Left kidney (tissue), 2 donors: Measurements from ENCODE around the gene NBPF1. TPM values are rescaled to one million over a fixed set of nuclear protein-coding genes. Genes with fewer than 3 reads are reported as not detected.
"Not testable (repeated sequence)": the region's sequence is repeated elsewhere in the genome, so short reads cannot be mapped to it uniquely, and the experiment has no call there.

Source experiments
- DNase-seq: peaks from one replicate; pipeline ENCODE4 v3.0.0-alpha.2; 2013
- polyA plus RNA-seq: library from polyadenylated mRNA; unstranded; fragments of 120-200 nt; gene quantifications from one replicate; pipeline ENCODE4 v1.2.1, GENCODE V29; 2013; ENCODE audit not compliant: insufficient read length

Gene NBPF1
- polyA plus RNA-seq, 1 donor: 88.9 TPM

- DNase-seq: not testable (repeated sequence)
Measured at GRCh38 chr1:16553244-16553643, 60.1 kb downstream of the NBPF1 start.

GRCh38 chr1:16550212-16550918, 63.0 kb downstream of the NBPF1 start:
- DNase-seq: not testable (repeated sequence)

- not testable (repeated sequence) for DNase-seq
Measured at GRCh38 chr1:16549545-16549944, 63.8 kb downstream of the NBPF1 start.

GRCh38 chr1:16547502-16548241, 65.7 kb downstream of the NBPF1 start:
- not testable (repeated sequence) for DNase-seq

GRCh38 chr1:16545682-16546095, 67.7 kb downstream of the NBPF1 start:
- DNase-seq: not testable (repeated sequence)

GRCh38 chr1:16540421-16540893, 72.9 kb downstream of the NBPF1 start:
- not testable (repeated sequence) for DNase-seq

GRCh38 chr1:16537528-16537927, 75.8 kb downstream of the NBPF1 start:
- DNase-seq: not testable (repeated sequence)

- DNase-seq: not testable (repeated sequence)
Measured at GRCh38 chr1:16536796-16537195, 76.6 kb downstream of the NBPF1 start.

GRCh38 chr1:16535898-16536297, 77.5 kb downstream of the NBPF1 start:
- not testable (repeated sequence) for DNase-seq

- not testable (repeated sequence) for DNase-seq
Measured at GRCh38 chr1:16535487-16535886, 77.9 kb downstream of the NBPF1 start.

GRCh38 chr1:16534829-16535456, 78.4 kb downstream of the NBPF1 start:
- DNase-seq: not testable (repeated sequence)

GRCh38 chr1:16534239-16534828, 79.0 kb downstream of the NBPF1 start:
- not testable (repeated sequence) for DNase-seq

- not testable (repeated sequence) for DNase-seq
Measured at GRCh38 chr1:16532235-16532991, 81.0 kb downstream of the NBPF1 start.

- DNase-seq: not testable (repeated sequence)
Measured at GRCh38 chr1:16528338-16528737, 85.0 kb downstream of the NBPF1 start.

GRCh38 chr1:16525769-16526168, 87.6 kb downstream of the NBPF1 start:
- DNase-seq: not testable (repeated sequence)

GRCh38 chr1:16521679-16522078, 91.7 kb downstream of the NBPF1 start:
- DNase-seq: not testable (repeated sequence)

GRCh38 chr1:16521288-16521583, 92.1 kb downstream of the NBPF1 start:
- no peak for DNase-seq

GRCh38 chr1:16520435-16521287, 92.7 kb downstream of the NBPF1 start:
- not testable (repeated sequence) for DNase-seq

GRCh38 chr1:16519255-16519951, 94.0 kb downstream of the NBPF1 start:
- not testable (repeated sequence) for DNase-seq

GRCh38 chr1:16518913-16519254, 94.5 kb downstream of the NBPF1 start:
- DNase-seq: not testable (repeated sequence)
